Vagina (tissue), 2 donors: ENCODE results near the gene TECRL. TPM values are rescaled to one million over a fixed set of nuclear protein-coding genes. Genes with fewer than 3 reads are reported as not detected.

Experiments used
- DNase-seq, 2 donors: peaks; one replicate each; pipeline ENCODE4 v3.0.0-alpha.2; 2017; ENCODE audit errors: extremely low spot score in 2 of 2
- H3K27ac ChIP-seq: fragments of 200-600 bp; sonication (generic); one replicate; pipeline ENCODE4 v1.5.1; 2019
- H3K27me3 ChIP-seq: fragments of 200-600 bp; sonication (generic); one replicate; pipeline ENCODE4 v1.5.1; 2019
- H3K36me3 ChIP-seq, 2 donors: fragments of 200-600 bp; sonication (generic); one replicate each; pipeline ENCODE4 v1.5.1; 2017 to 2019
- H3K4me1 ChIP-seq: fragments of 200-600 bp; sonication (generic); one replicate; pipeline ENCODE4 v1.5.1; 2019
- H3K4me3 ChIP-seq, 2 donors: fragments of 200-600 bp; sonication (generic); 1 replicate in 1 of 2; 2 replicates in 1 of 2; pipeline ENCODE4 v1.5.1; 2016 to 2019
- H3K9me3 ChIP-seq: fragments of 200-600 bp; sonication (generic); one replicate; pipeline ENCODE4 v1.5.1; 2019
- CTCF ChIP-seq, 3 experiments: fragments of 450-650 bp in 2 of 3; fragments of 200-600 bp in 1 of 3; sonication (generic) in 1 of 3; IDR thresholded peaks; one replicate each; pipeline ENCODE4 v1.5.1; 2017 to 2019; ENCODE audit warnings: antibody characterized with exemption in 3 of 3, mild to moderate bottlenecking in 2 of 3, moderate library complexity in 2 of 3
- POLR2A ChIP-seq, 2 donors: fragments of 450-650 bp; IDR thresholded peaks; one replicate each; pipeline ENCODE4 v1.6.1; 2017; ENCODE audit warnings: antibody characterized with exemption in 2 of 2, mild to moderate bottlenecking in 2 of 2, moderate library complexity in 2 of 2
- POLR2AphosphoS5 ChIP-seq, 2 donors: sonication (generic); formaldehyde crosslinking; IDR thresholded peaks; one replicate each; pipeline ENCODE4 v1.9.0; 2017; ENCODE audit warnings: antibody characterized with exemption in 2 of 2, mild to moderate bottlenecking in 2 of 2, low read depth in 1 of 2; ENCODE audit not compliant: insufficient read depth in 1 of 2
- intact Hi-C: fragments of 100-400 bp; cut with DNase I; formaldehyde crosslinking; loops from one replicate; pipeline ENCODE4 v1.15.1; 2023
- total RNA-seq: library from RNA; depleted of rRNA; stranded (reverse); fragments of >200 nt; gene quantifications from one replicate; pipeline ENCODE4 v1.2.3, GENCODE V29; 2016

The TECRL gene
- total RNA-seq, 1 donor from 2014 or later = not detected

GRCh38 chr4:64405761-64406160, 3.5 kb downstream of the TECRL start:
- intact Hi-C loops = no loop called here
- no peak for DNase-seq
- no peak overlapping the region for H3K27ac ChIP-seq
- H3K4me3 ChIP-seq = no peak overlapping the region
- TF ChIP-seq CTCF (IDR thresholded peaks at IDR 0.05) (no peak), POLR2A (IDR thresholded peaks at IDR 0.05) (no peak), POLR2AphosphoS5 (IDR thresholded peaks at IDR 0.05; ENCODE audit: insufficient read depth in 1 of 2, low read depth in 1 of 2) (no peak)
- H3K4me1 ChIP-seq = peaks cover 3% of the 10 kb centered on the region
- H3K36me3 ChIP-seq = no peaks in the 10 kb centered on the region
- H3K9me3 ChIP-seq = no peaks in the 10 kb centered on the region
- no peaks in the 10 kb centered on the region for H3K27me3 ChIP-seq

- H3K9me3 ChIP-seq = no peaks in the 10 kb centered on the region
- no peaks in the 10 kb centered on the region for H3K36me3 ChIP-seq
- no peaks in the 10 kb centered on the region for H3K27me3 ChIP-seq
- no peak overlapping the region for H3K27ac ChIP-seq
- no peak for DNase-seq
- intact Hi-C loops = no loop called here
- peaks cover 3% of the 10 kb centered on the region for H3K4me1 ChIP-seq
- H3K4me3 ChIP-seq = no peak overlapping the region
- no peak for TF ChIP-seq POLR2A (IDR thresholded peaks at IDR 0.05)
Measured at GRCh38 chr4:64402684-64403083, 6.6 kb downstream of the TECRL start.

GRCh38 chr4:64399313-64400109, 9.7 kb downstream of the TECRL start:
- H3K36me3 ChIP-seq = no peaks in the 10 kb centered on the region
- H3K4me3 ChIP-seq = no peak overlapping the region

GRCh38 chr4:64394469-64394868, 14.8 kb downstream of the TECRL start:
- no peak overlapping the region for H3K27ac ChIP-seq
- no peaks in the 10 kb centered on the region for H3K27me3 ChIP-seq
- H3K9me3 ChIP-seq = no peaks in the 10 kb centered on the region
- no peaks in the 10 kb centered on the region for H3K36me3 ChIP-seq
- DNase-seq = no peak
- no peaks in the 10 kb centered on the region for H3K4me1 ChIP-seq
- intact Hi-C loops = no loop called here
- no peak for TF ChIP-seq POLR2AphosphoS5 (IDR thresholded peaks at IDR 0.05; ENCODE audit: insufficient read depth in 1 of 2, low read depth in 1 of 2)
- TF ChIP-seq POLR2A (IDR thresholded peaks at IDR 0.05) = no peak
- no peak for TF ChIP-seq CTCF (IDR thresholded peaks at IDR 0.05)
- no peak overlapping the region for H3K4me3 ChIP-seq

More at GRCh38 chr4:64399313-64400109, 9.7 kb downstream of the TECRL start:
- no peaks in the 10 kb centered on the region for H3K27me3 ChIP-seq
- no peaks in the 10 kb centered on the region for H3K4me1 ChIP-seq
- no peak for DNase-seq
- no peak overlapping the region for H3K27ac ChIP-seq
- intact Hi-C loops = no loop called here
- TF ChIP-seq POLR2AphosphoS5 (IDR thresholded peaks at IDR 0.05; ENCODE audit: insufficient read depth in 1 of 2, low read depth in 1 of 2) = no peak
- no peak for TF ChIP-seq POLR2A (IDR thresholded peaks at IDR 0.05)
- no peak for TF ChIP-seq CTCF (IDR thresholded peaks at IDR 0.05)
- no peaks in the 10 kb centered on the region for H3K9me3 ChIP-seq

GRCh38 chr4:64388252-64388651, 21.0 kb downstream of the TECRL start:
- Histone ChIP-seq H3K36me3 (no peaks in the 10 kb centered on the region), H3K4me1 (no peaks in the 10 kb centered on the region), H3K9me3 (no peaks in the 10 kb centered on the region), H3K4me3 (no peak overlapping the region), H3K27me3 (no peaks in the 10 kb centered on the region), H3K27ac (no peak overlapping the region)
- no peak for DNase-seq
- TF ChIP-seq POLR2AphosphoS5 (IDR thresholded peaks at IDR 0.05; ENCODE audit: insufficient read depth in 1 of 2, low read depth in 1 of 2) = no peak
- TF ChIP-seq CTCF (IDR thresholded peaks at IDR 0.05) = no peak
- TF ChIP-seq POLR2A (IDR thresholded peaks at IDR 0.05) = no peak
- intact Hi-C loops = no loop called here
